GM19397 (cell line): ENCODE data around the gene PI4KB.

Experiments
- ATAC-seq: cut with Tn5 transposase; IDR thresholded peaks from one replicate; pipeline ENCODE4 v1.9.1; 2021; ENCODE audit warnings: mild to moderate bottlenecking, moderate library complexity; ENCODE audit not compliant: unreplicated experiment

Gene PI4KB

GRCh38 chr1:151312826-151313225, 14.4 kb downstream of the PI4KB start:
- ATAC-seq = no peak

GRCh38 chr1:151312411-151312810, 14.8 kb downstream of the PI4KB start:
- ATAC-seq = no peak

- no peak for ATAC-seq
Measured at GRCh38 chr1:151311589-151312331, 15.5 kb downstream of the PI4KB start.

- ATAC-seq = no peak
Measured at GRCh38 chr1:151311011-151311410, 16.2 kb downstream of the PI4KB start.

GRCh38 chr1:151309811-151310323, 17.3 kb downstream of the PI4KB start:
- ATAC-seq = no peak

- no peak for ATAC-seq
Measured at GRCh38 chr1:151294742-151295462, 32.3 kb downstream of the PI4KB start.

GRCh38 chr1:151293093-151293492, 34.1 kb downstream of the PI4KB start:
- ATAC-seq = no peak

- no peak for ATAC-seq
Measured at GRCh38 chr1:151292207-151293030, 34.8 kb downstream of the PI4KB start.

- ATAC-seq = no peak
Measured at GRCh38 chr1:151290709-151291303, 36.4 kb downstream of the PI4KB start.

- ATAC-seq = no peak
Measured at GRCh38 chr1:151289991-151290708, 37.1 kb downstream of the PI4KB start.

GRCh38 chr1:151289080-151289935, 37.9 kb downstream of the PI4KB start:
- ATAC-seq = no peak

GRCh38 chr1:151288502-151288901, 38.7 kb downstream of the PI4KB start:
- no peak for ATAC-seq

GRCh38 chr1:151287767-151288500, 39.3 kb downstream of the PI4KB start:
- no peak for ATAC-seq

GRCh38 chr1:151287341-151287699, 39.9 kb downstream of the PI4KB start:
- no peak for ATAC-seq

GRCh38 chr1:151286619-151287340, 40.4 kb downstream of the PI4KB start:
- ATAC-seq = no peak

- ATAC-seq = no peak
Measured at GRCh38 chr1:151284013-151284577, 43.1 kb downstream of the PI4KB start.

GRCh38 chr1:151282883-151283725, 44.1 kb downstream of the PI4KB start:
- peak; percentile 2 for ATAC-seq
